HCT116 (cell line): ENCODE data around the gene SLC6A3.

ENCODE experiments used
- EZH2phosphoT487 ChIP-seq: fragments of 200-600 bp; IDR thresholded peaks from 2 replicates; pipeline ENCODE4 v1.6.1; 2018; ENCODE audit warnings: antibody characterized with exemption, borderline replicate concordance
- POLR2A ChIP-seq: IDR thresholded peaks from 2 replicates; pipeline ENCODE4 v1.7.0; 2011; ENCODE audit warnings: borderline replicate concordance; ENCODE audit not compliant: insufficient read depth, insufficient read length; ENCODE audit errors: extremely low read depth
- SP1 ChIP-seq: IDR thresholded peaks from 2 replicates; pipeline ENCODE4 v1.6.1; 2012; ENCODE audit warnings: low read depth
- TF ChIP-seq, protein P1 (sequence below), 3 experiments: fragments of 200-600 bp in 1 of 3; sonication (generic) in 1 of 3; IDR thresholded peaks in 2 of 3; conservative IDR thresholded peaks in 1 of 3; 2 replicates each; pipeline ENCODE4 v1.5.1; 2012 to 2017; ENCODE audit warnings: low read depth in 2 of 3, low read length in 2 of 3, antibody characterized with exemption in 1 of 3, borderline replicate concordance in 1 of 3, control low read depth in 1 of 3, mild to moderate bottlenecking in 1 of 3, mixed read lengths in 1 of 3, mixed run types in 1 of 3, moderate library complexity in 1 of 3; ENCODE audit not compliant: insufficient read depth in 1 of 3
- TF ChIP-seq, protein P2 (sequence below): IDR thresholded peaks from 2 replicates; pipeline ENCODE4 v1.6.1; 2011; ENCODE audit warnings: mild to moderate bottlenecking, low read length, moderate library complexity; ENCODE audit not compliant: insufficient replicate concordance; ENCODE audit errors: extremely low read depth
- TF ChIP-seq, protein P3 (sequence below): IDR thresholded peaks from 2 replicates; pipeline ENCODE4 v1.6.1; 2012
- TF ChIP-seq, protein P4 (sequence below): IDR thresholded peaks from 2 replicates; pipeline ENCODE4 v1.6.1; 2012

DNA sequence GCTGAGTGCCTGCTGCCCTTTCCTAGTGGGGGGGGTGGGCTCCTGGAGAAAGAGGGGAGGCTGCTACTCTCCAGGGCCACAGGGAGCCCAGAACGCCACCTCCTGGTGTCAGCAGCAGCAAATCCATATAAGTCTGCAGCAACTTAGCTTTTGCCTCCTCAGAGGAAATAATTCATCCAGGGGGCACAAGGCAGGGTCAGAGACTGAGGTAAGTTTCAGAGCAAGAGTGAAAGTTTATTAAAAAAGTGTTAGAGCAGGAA is 96.3 kb downstream of the SLC6A3 start:
- TF ChIP-seq, protein P1, sequence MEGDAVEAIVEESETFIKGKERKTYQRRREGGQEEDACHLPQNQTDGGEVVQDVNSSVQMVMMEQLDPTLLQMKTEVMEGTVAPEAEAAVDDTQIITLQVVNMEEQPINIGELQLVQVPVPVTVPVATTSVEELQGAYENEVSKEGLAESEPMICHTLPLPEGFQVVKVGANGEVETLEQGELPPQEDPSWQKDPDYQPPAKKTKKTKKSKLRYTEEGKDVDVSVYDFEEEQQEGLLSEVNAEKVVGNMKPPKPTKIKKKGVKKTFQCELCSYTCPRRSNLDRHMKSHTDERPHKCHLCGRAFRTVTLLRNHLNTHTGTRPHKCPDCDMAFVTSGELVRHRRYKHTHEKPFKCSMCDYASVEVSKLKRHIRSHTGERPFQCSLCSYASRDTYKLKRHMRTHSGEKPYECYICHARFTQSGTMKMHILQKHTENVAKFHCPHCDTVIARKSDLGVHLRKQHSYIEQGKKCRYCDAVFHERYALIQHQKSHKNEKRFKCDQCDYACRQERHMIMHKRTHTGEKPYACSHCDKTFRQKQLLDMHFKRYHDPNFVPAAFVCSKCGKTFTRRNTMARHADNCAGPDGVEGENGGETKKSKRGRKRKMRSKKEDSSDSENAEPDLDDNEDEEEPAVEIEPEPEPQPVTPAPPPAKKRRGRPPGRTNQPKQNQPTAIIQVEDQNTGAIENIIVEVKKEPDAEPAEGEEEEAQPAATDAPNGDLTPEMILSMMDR (IDR thresholded peaks at IDR 0.05 in 2 of 3, conservative IDR thresholded peaks at IDR 0.05 in 1 of 3; ENCODE audit: borderline replicate concordance in 1 of 3, insufficient read depth in 1 of 3, low read depth in 2 of 3, low read length in 2 of 3), result no peak
- TF ChIP-seq, protein P2, sequence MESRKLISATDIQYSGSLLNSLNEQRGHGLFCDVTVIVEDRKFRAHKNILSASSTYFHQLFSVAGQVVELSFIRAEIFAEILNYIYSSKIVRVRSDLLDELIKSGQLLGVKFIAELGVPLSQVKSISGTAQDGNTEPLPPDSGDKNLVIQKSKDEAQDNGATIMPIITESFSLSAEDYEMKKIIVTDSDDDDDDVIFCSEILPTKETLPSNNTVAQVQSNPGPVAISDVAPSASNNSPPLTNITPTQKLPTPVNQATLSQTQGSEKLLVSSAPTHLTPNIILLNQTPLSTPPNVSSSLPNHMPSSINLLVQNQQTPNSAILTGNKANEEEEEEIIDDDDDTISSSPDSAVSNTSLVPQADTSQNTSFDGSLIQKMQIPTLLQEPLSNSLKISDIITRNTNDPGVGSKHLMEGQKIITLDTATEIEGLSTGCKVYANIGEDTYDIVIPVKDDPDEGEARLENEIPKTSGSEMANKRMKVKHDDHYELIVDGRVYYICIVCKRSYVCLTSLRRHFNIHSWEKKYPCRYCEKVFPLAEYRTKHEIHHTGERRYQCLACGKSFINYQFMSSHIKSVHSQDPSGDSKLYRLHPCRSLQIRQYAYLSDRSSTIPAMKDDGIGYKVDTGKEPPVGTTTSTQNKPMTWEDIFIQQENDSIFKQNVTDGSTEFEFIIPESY, result no peak
- TF ChIP-seq EZH2phosphoT487 (no peak), POLR2A (no peak), SP1 (no peak)
- TF ChIP-seq, protein P3, sequence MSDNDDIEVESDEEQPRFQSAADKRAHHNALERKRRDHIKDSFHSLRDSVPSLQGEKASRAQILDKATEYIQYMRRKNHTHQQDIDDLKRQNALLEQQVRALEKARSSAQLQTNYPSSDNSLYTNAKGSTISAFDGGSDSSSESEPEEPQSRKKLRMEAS, result no peak
- TF ChIP-seq, protein P4, sequence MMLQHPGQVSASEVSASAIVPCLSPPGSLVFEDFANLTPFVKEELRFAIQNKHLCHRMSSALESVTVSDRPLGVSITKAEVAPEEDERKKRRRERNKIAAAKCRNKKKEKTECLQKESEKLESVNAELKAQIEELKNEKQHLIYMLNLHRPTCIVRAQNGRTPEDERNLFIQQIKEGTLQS, result no peak
